ENCODE results near the gene PDZRN4. TPM values are rescaled to one million over a fixed set of nuclear protein-coding genes. Genes with fewer than 3 reads are reported as not detected.
"Not testable (repeated sequence)": the region's sequence is repeated elsewhere in the genome, so short reads cannot be mapped to it uniquely, and the experiment has no call there.

Gene PDZRN4
- total RNA-seq, 2 donors from 2014 or later = 26.8 to 32.9 TPM

DNA sequence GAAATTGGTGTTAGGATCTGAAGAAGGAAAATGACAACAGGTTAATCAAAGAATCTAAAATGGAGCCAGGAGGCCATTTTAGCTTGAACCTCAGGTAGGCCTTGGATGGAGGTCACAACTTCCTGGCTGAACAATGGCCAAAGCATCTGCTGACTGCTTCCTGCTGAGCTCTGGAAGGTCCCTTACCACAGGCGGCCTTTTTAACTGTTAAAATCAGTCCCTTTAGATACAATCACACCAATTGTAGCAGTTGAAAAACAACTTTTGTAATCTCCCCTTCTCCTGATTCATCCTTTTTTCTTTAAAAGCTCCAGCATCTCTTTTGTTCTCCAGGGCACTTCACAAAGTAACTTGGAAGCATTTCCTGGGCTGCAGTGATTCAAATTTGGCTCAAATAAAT is 388.8 kb downstream of the PDZRN4 start:
- no peak for DNase-seq (ENCODE audit: low spot score)
- intact Hi-C loops (cut with DNase I) = no loop called here

DNA sequence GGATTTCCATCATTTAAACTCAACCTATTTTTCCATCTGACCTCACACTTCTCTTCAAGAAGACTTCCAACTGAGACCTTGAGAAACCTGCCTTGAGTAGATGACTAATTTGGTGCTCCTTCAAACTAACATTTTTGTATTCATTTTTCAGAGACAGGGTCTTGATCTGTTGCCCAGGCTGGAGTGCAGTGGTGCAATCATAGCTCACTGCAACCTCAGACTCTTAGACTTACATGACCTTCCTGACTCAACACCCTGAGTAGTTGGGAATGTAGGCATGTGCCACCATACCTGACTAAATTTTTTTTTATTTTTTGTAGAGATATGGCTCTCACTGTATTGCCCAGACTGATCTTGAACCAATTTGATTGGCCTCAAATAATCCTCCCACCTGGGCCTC is 389.9 kb downstream of the PDZRN4 start:
- intact Hi-C loops (cut with DNase I) = no loop called here
- no peak for DNase-seq (ENCODE audit: low spot score)

DNA sequence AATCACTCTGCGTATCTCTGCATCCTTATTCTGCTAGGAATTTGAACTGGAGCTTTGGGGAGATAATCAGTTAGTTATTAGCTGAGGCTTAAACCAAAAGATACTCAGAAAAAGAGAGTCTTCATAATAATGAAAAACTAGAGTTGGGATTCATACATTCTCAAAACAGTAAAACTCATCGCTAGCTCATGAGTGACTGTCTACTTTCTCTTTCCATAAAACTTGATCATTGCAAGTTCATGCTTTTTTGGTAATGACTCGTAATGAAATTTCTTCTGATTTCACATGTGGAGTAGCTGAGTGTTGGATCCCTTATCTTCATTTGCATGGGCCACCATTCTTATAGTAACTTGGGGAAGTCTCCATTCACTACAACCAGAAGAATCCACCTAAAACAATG is 397.7 kb downstream of the PDZRN4 start:
- DNase-seq (ENCODE audit: low spot score) = no peak
- intact Hi-C loops (cut with DNase I) = no loop called here

DNA sequence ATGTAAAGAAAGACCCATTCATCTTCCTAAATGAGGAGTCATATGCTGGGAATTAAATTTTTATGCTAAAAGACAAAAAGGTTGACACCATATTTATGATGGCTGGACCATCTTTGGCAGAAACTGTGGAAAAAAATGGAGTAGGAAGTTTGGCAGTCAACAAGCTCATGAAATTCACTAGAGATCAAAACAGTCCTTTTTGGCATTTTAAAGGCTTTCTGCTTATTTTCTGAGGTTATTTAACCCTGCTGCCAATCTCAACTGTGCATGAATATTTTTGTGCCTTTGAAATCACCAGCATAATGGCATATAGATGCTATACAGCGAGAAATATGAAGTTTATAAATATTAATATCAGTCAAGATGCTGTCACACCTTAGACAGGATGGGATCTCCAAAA is 399.5 kb downstream of the PDZRN4 start:
- intact Hi-C loops (cut with DNase I) = no loop called here
- DNase-seq (ENCODE audit: low spot score) = no peak

DNA sequence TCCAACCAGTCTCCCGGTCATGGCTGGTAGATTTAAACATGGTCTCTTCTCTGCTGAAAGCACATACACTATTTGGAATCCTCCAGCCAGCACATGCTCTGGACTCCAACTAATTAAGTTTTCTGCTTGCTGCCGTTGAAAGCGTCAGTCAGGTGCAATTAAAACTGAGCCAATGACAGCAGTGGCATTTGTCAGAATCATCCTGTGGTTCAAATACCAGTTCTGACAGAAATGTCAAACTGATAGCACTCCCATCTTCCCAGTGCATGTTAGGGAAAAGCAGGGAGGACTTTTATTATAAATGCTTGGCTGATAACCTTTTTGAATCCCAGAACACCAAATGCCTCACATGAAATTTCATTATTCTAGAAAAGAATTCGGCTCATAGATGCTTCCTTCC is 401.8 kb downstream of the PDZRN4 start:
- intact Hi-C loops (cut with DNase I) = no loop called here
- DNase-seq (ENCODE audit: low spot score) = no peak

DNA sequence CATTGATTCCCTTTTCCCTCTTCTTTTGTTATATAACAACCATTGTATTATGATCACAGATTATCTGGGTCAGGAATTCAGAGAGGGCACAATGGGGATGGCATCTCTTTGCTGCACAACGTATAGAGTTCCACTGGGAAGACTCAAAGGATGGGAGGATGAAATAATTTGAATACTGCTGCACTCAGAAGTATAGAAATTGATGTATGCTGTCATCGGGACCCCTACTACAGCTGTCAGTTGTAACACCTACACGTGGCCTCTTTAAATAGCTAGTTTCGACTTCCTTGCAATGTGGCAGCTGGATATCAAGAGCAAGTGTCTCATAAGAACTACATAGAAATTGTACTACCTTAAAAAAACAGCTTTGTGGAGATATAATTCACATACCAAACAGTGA is 408.1 kb downstream of the PDZRN4 start:
- no peak for DNase-seq (ENCODE audit: low spot score)
- intact Hi-C loops (cut with DNase I) = no loop called here

DNA sequence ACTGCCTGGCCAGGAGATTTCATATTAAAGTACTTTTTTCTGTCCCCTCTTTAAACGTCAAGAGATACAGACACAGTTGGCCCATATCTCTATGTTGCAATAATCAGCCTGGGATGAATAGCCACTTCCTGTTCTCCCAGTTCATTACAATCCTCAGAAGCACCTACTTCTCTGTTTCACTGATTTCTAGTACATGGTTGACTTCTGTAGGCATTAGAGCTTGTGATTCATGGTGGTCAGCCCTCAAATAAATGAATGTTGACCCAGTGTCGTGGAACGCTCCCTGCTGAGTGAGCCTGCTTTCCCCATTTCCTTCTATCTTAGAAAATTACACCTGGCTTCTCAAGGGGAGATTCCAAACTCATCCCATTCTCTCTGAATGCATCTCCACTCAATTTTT is 416.7 kb downstream of the PDZRN4 start:
- intact Hi-C loops (cut with DNase I) = no loop called here
- DNase-seq (ENCODE audit: low spot score) = no peak

DNA sequence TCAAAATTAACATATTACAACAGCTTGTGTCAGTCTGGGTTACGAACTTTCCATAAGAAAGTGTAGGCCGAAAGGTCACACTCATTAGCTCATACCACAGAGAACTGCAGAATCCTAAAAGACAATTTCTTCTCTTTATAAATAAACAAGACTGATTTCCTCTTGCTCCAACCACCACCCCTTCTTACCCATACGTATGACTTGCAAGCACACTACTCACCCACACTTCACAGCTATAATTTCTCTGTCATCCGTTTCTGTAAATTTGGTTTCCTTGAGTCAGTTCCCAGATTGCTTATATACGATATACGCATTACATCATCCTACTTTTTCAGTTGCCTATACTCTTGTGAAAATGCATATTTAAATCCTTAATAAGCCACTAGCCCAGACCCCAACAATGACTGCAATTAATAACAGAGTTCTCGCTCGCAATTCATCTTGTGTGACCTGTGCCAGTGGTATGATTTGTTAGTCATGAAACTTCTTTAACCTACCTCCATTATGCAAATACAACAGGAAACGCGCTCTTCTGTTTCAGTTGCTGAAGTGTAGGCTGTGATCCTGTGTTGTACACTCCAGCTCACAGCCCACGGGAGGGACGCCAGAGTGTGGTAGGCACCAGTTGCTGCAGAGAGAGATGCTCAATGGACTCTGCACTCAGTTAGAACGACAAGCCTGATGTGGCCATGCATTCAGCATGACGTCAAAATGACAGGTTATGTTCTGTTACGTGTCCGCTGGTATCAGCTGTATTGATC is 417.6 kb downstream of the PDZRN4 start:
- intact Hi-C loops (cut with DNase I) = no loop called here
- DNase-seq (ENCODE audit: low spot score) = no peak

DNA sequence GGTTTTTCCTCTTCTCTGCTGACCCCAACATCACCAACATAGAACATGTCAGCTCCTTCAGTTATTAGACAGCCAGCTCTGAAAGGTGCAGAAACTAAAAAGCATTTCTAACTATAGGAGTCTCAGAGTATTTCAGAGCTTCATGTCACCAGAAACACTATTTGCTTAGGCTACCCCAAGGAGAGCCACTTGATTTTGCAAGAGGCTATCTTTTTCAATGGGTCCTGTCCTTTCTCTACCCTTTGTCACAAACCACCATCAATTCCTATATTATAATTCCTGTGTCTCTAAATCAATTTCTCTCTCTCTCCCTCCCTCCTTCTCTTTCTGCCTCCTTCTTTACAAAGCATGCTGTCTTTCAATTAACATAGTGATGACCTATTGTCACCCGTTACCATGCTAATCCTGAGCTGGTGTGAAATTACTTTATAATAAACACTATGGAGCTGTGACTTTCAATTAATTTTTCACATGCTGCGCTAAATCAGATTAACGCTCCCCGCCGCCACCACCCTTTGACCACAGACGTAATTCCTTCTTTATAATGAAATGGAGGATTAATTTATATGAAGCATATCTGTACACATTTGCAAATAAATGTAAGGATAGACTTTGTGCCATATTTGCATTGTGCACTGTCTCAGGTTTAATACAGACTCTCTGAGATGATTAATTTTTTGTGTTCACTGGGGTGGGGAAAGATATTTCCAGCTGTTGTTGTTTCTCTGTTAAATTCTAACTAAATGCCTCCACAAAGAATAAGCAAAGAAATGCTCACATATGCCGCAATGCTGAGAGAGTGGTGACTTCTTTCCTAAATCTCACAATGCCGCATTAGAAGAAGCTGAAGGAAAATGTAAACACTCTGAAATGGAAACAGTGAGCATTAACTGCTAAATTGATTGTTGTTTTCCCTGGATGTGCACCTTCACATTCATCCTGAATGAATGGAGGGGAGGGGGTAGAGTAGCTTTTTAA is 418.6 kb downstream of the PDZRN4 start:
- DNase-seq (ENCODE audit: low spot score) = no peak
- intact Hi-C loops (cut with DNase I) = no loop called here

DNA sequence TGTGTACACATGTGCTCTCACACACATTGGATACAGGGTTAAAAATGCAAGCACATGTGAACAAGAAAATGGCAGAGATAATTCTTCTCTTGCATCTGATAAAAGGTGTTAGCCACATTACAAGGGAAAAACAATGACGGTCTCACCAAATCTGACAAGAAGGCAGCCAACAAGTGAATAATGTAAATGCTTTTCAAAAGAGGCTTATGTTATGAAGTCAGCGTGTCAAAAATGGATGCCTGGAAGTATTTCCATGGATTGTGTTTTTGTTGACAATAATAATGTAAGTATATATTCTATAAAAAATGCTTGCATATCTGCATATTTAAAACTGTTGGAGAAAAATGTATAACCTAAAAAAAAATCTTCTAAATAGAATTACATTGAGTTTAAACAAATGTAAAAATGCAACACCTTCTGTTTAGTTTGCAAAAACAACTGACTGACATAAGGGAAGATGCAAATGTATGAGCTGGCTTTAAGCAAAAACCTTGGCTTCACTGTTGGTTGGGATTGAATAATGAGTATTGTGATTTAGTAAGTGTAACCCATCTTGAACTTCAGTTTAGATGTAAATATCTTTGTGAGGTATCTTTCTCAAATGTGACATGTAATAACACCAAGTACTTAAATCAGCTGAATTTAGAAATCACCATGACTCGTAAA is 424.9 kb downstream of the PDZRN4 start:
- no peak for DNase-seq (ENCODE audit: low spot score)
- intact Hi-C loops (cut with DNase I) = no loop called here

DNA sequence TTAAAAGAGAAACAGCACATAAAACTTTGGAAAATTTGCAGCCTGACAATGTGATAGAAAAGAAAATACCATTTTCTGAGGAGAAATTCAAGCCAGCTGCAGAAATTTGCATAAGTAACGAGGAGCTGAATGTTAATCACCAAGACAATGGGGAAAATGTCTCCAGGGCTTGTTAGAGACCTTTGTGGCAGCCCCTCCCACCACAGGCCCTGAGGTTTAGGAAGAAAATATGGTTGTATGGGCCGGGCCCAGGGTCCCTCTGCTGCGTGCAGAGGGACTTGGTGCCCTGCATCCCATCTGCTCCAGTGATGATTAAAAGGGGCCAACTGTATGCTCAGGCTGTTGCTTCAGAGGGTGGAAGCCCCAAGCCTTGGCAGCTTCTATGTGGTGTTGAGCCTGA is 427.1 kb downstream of the PDZRN4 start:
- DNase-seq (ENCODE audit: low spot score); intact Hi-C loops (cut with DNase I): not testable (repeated sequence)

DNA sequence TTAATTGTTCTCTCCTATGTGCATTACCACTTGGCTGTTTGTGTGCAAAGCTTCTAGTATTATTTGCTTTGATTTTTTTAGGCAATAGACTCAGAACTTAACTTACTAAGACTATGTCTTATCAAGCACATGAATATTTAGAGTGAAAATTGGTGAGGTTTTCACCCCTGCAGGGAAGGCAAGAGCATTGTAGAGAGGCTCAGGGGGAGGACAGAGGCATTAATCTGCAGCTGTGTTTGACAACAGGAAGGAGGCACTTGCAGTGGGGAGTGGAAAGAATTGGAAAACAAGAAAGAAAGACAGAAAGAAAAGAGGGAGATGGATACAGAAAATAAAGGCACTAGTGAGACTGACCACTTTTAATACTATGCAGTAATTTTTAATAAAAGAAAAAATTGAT is 431.6 kb downstream of the PDZRN4 start:
- intact Hi-C loops (cut with DNase I) = no loop called here
- no peak for DNase-seq (ENCODE audit: low spot score)

DNA sequence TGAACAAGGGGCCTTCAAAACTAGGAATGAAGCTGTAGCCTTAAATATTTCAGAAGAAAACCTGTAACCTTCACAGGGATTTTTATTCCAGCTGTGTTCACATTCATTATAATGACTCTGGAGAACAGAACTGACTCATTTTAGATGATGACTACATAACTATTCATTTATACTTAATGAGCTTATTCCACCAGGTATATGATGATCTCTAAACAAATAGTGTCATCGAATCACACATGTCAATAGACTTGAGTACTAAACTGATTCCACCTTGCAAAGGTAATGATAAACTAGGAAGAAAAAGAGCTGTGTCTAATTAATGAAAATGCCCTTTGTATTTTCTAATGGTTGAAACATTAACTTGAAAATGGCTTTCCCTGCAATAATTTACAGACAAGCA is 433.2 kb downstream of the PDZRN4 start:
- intact Hi-C loops (cut with DNase I) = no loop called here
- DNase-seq (ENCODE audit: low spot score) = no peak

Measured in posterior vena cava (tissue), 2 donors.